GM12873 (cell line): ENCODE measurements around the gene HELZ2.

ENCODE experiments used
- TF ChIP-seq, protein P1 (sequence below): IDR thresholded peaks from 2 replicates; pipeline ENCODE4 v1.5.1; 2012; ENCODE audit warnings: low read depth, mild to moderate bottlenecking, moderate library complexity, low read length, control low read depth; ENCODE audit not compliant: insufficient read depth; ENCODE audit errors: missing control alignments

HELZ2 gene

GRCh38 chr20:63539092-63539430, 35.0 kb downstream of the HELZ2 start:
- TF ChIP-seq, protein P1, sequence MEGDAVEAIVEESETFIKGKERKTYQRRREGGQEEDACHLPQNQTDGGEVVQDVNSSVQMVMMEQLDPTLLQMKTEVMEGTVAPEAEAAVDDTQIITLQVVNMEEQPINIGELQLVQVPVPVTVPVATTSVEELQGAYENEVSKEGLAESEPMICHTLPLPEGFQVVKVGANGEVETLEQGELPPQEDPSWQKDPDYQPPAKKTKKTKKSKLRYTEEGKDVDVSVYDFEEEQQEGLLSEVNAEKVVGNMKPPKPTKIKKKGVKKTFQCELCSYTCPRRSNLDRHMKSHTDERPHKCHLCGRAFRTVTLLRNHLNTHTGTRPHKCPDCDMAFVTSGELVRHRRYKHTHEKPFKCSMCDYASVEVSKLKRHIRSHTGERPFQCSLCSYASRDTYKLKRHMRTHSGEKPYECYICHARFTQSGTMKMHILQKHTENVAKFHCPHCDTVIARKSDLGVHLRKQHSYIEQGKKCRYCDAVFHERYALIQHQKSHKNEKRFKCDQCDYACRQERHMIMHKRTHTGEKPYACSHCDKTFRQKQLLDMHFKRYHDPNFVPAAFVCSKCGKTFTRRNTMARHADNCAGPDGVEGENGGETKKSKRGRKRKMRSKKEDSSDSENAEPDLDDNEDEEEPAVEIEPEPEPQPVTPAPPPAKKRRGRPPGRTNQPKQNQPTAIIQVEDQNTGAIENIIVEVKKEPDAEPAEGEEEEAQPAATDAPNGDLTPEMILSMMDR = no peak

DNA sequence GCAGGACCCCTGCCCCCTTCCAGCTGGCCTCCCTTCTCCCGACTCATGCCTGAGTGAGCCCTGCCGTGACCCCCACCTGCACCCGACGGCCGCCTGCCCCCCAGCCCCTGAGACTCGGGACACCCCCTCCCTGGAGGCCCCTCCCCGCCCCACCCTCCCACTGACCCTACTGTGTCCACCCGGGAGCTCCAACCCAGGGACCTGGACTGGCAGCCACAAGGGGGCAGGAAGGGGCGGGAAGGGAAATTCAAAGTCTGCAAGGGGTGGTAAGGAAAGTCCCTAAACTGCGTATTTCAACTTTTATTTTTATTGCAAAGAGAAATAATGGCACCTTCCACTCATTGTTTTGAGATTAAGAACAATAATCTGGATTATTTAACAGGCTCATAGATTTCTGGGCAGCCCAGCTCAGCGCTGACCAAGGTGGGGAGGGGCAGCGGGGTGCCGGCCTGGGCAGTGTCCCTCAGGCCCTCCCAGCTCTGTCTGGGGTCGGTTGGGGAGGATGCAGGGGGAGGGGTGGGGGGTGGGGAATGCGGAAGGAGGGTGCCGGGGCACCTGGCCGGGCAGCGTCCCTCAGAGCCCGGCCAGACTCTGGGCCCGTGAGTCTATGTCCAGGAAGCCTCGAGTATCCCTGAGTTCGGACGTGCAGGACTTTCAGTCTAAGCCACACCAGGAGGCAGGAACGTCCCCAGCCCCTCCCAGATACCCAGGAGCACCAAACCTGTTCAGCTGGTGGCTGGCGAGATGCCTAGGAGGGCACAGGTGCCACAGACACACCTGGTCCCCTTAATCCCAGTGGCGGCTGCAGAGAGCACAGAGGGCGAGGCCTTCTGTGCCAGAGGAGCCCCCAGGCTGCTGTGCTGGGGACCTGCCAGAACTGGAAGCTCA, 35.6 kb downstream of the HELZ2 start:
- TF ChIP-seq, protein P1 = no peak

DNA sequence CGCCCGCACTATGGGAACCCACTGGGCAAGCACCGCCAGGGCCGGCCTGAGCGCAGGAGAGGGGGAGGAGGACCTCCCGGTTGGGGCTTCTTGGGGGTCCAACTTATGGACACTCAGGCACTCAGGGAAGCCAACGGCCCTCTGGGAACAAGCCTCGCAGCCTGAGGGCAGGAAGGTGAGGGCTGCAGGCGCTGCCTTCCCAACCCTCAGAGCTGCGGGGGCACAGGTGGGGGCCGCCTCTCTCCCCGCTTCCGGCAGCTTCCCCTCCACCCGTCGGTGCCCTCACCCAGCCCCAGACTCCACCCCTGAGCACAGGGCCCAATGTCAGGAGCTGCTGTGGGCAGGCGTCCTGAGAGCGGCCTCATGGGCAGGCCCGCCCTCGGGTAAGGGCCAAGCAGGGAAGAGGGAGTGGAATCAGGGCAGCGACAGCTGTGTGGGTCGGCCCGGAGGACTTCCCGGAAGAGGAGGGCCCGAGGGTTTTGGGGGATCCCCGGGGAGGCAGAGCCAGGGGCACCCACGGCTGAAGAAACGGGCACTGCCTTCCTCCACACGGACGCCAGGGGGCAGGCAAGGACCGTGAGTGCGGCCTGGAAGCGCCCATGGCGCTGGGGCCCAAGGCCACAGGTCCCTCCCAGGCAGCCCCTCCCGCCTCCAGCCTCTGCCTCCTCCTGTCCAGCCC, 36.4 kb downstream of the HELZ2 start:
- TF ChIP-seq, protein P1 = peak; percentile 98

GRCh38 chr20:63536997-63537524, 37.0 kb downstream of the HELZ2 start, which contains the start of gene PTK6:
TSS of gene PTK6 (minus strand) at chr20:63537376. CDS start at chr20:63537314, 62 bp downstream.
- TF ChIP-seq, protein P1 = no peak

- TF ChIP-seq, protein P1 = no peak
Measured at GRCh38 chr20:63536241-63536977, 37.6 kb downstream of the HELZ2 start.

- TF ChIP-seq, protein P1 = no peak
Measured at GRCh38 chr20:63534831-63535651, 39.0 kb downstream of the HELZ2 start.
